Subcutaneous adipose tissue (tissue), 4 donors: ENCODE data around the gene SH3BP5. TPM values are rescaled to one million over a fixed set of nuclear protein-coding genes. Genes with fewer than 3 reads are reported as not detected.

Source experiments
- CTCF ChIP-seq: fragments of 450-650 bp; IDR thresholded peaks from one replicate; pipeline ENCODE4 v1.5.1; 2016; ENCODE audit warnings: low read depth, mild to moderate bottlenecking, control low read depth, antibody characterized with exemption, moderate library complexity
- total RNA-seq, 4 donors: library from RNA; depleted of rRNA; stranded (reverse); fragments of >200 nt; gene quantifications; one replicate each; pipeline ENCODE4 v1.1.0, GENCODE V29; 2016

SH3BP5 gene
- total RNA-seq, 4 donors from 2014 or later: 67.5 to 90.6 (median 83.7) TPM

- no peak for TF ChIP-seq CTCF
Observed at GRCh38 chr3:15271785-15272381, 60.5 kb downstream of the SH3BP5 start.

- no peak for TF ChIP-seq CTCF
Observed at GRCh38 chr3:15271030-15271429, 61.4 kb downstream of the SH3BP5 start.

- TF ChIP-seq CTCF: no peak
Observed at GRCh38 chr3:15269091-15269989, 63.0 kb downstream of the SH3BP5 start.

- TF ChIP-seq CTCF: no peak
Observed at GRCh38 chr3:15268033-15268631, 64.3 kb downstream of the SH3BP5 start.

- TF ChIP-seq CTCF: no peak
Observed at GRCh38 chr3:15267502-15267901, 64.9 kb downstream of the SH3BP5 start.

DNA sequence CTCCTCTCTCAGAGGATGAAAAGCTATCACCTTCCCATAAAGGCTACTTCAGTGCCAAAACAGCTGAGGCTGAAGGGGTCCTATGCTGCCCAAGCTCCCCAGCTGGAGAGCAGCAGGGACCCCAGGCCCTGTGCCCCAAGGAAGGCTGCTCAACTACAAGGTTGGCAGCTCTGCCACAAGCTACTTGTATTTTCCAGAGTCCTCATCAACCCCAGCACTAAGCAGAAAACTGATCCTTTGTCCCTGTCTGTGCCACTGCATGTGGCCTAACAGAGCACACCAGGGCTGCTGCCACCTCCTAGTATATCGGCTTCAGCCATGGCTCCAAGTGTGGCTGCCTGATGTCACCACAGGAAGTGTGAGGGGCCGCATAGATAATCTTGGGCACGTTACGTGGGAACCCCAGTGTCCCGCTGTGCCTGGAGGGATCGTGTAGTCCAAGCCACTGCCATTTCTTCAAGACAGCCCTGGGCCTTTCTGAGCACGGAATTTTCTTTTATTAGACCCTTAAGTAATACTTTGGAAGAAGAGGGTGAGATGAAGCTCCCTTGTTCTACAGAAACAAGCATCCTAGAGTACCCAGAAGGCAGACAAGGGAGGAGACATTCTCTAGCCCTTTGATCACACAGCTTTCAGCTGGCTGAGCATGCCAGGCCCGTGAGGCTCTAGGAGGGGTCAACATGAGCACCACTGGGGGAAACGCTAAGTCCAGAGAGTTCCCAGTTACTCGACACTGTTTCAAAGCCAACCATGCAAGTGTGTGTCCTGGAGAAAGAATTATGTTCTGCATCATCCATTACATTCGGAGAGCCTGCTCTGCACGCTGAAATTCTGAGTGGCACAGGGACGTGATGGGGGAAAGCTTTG is 65.6 kb downstream of the SH3BP5 start:
- TF ChIP-seq CTCF: no peak
